Germinal center (tissue), 1 donor: ENCODE results near the gene TMEM163.

Source experiments
- DNase-seq: peaks from one replicate; pipeline ENCODE4 v3.0.0; 2012; ENCODE audit warnings: mixed read lengths, low spot score

Gene TMEM163

DNA sequence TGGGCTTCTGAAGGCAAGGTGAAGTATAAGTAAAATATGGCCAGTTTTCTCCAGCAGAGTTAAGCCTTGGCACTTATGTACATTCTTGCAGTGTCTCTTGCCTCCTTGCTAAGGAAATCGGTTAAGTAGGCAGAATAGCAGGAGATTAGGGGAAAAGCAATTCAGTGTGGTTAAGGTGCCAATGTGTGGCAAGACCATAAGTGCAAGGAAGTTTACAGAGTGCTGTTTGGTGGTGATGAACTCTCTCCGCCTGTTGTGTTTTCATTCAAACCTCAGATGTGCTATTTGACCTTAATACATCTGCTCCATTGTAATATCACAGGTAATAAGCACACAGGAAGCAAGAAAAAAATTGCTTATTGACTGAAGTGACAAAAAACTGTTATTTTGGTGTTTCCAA is 308.8 kb downstream of the TMEM163 start:
- DNase-seq = no peak

- DNase-seq = no peak
These were observed 310.0 kb downstream of the TMEM163 start for GRCh38 chr2:134408791-134409190.

- DNase-seq = no peak
These were observed 310.4 kb downstream of the TMEM163 start for GRCh38 chr2:134408386-134408785.

DNA sequence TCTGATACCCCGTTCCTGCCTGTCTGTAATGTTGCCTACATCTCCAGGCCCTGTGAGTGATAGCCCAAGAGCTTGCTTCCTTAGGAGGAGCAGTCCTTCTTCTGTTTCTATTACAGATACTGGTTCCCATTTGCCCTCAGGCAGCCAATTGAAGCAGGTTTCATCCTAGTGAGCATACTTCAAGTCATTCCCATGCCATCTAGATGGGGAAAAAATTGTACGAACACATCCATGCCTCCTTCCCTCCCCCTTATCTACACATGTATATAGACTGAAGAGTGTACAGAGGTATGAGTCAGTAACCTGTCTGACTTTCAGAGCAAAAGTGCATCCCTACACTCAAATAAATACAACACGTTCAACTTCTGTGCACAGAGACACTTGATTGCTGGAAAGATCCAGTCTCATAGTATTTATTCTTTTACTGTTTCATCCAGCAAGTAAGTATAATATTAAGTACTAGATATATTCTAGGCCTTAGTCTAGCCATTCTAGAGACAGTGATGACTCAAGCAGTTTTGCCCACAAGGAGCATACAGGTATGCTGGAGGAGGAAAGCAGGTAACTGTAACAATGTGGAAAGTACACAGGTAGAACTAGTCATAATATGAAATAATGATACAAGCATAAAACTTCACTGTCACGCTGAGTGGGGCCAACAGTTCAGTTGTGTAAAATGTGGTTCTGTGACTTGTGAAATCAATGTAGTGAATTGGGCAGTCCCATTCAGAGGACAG is 311.5 kb downstream of the TMEM163 start:
- no peak for DNase-seq

DNA sequence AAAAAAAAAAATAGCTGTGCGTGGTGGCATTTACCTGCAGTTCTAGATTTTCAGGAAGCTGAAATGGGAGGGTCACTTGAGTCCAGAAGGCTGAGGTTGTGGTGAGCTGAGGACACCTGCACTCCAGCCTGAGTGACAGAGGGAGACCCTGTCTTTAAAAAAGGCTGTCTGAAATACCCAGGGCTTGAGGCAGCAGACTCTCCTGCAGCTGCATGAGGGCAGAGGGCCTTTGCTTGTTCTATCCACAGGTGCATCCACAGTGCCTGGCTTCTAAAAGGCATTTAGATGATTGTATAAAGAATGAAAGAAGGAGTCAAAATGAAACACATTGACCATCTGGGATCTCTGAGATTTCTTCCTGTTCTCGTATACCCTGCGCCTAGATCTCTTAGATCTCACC is 312.1 kb downstream of the TMEM163 start:
- DNase-seq = no peak

DNA sequence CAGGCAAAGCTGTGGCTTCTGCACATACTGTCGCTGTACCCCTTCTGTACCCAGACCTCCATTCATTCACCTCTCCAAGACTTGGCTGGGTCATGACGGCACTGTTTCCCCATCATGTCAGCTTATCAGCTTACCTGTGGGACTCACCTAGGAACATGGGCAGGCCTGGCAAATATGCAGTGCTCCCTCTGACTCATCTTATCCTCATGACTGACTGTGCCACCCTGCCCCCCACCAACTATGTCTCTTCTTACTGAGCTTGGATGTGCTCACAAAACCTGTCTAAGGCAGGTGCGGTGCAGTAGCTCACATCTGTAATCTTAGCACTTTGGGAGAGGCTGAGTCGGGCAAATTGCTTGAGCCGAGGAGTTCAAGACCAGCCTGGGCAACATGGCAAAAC is 312.5 kb downstream of the TMEM163 start:
- DNase-seq = no peak
